HG03139 (cell line): Measurements from ENCODE around the gene SDHAF4.
A peak's percentile ranks its signal among the peaks of the same experiment; 100 is the strongest.
"Not testable (repeated sequence)": the region's sequence is repeated elsewhere in the genome, so short reads cannot be mapped to it uniquely, and the experiment has no call there.

ENCODE experiments used
- ATAC-seq: cut with Tn5 transposase; IDR thresholded peaks from one replicate; pipeline ENCODE4 v1.9.1; 2021; ENCODE audit not compliant: unreplicated experiment

Gene SDHAF4

GRCh38 chr6:70566751-70567382 is at the start of gene SDHAF4:
TSS of gene SDHAF4 (plus strand) at chr6:70566930. CDS start at chr6:70566941, 11 bp downstream.
- peak; percentile 99 for ATAC-seq

- ATAC-seq: no peak
These were observed 48.0 kb upstream of the SDHAF4 start for GRCh38 chr6:70518723-70519122.

- no peak for ATAC-seq
These were observed 46.2 kb upstream of the SDHAF4 start for GRCh38 chr6:70520575-70520974.

GRCh38 chr6:70524721-70525286 is 41.9 kb upstream of the SDHAF4 start:
- no peak for ATAC-seq

DNA sequence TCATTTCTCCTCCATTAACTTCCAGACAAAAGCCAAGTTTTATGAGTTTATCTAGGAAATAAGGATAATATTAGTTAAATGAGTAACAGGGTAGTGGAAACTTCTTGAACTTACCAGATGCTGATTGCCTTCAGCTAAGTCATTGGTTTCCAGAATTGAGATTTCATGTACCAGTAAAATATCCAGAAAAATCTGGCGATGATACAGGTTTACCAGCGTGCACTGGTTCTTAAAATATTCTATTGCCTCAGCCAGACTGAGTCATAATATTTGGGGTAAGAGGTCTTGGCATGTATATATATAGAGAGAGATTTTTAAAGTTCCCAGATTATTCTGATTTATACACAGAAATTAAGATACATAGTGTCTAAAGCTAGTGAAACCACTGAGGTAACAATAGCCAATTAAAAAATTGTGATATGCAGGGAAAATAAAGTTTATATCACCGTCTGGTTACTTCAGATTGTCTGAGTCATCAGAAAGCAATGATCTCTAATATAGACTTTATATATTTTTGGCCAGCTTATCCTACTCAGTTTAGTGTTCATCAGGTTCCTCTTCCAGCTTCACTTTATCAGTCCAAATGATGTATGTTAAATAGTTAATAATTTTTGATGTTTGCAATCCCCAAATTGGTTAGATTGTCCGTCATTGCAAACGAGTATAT is 39.5 kb upstream of the SDHAF4 start:
- no peak for ATAC-seq

- ATAC-seq: no peak
These were observed 36.7 kb upstream of the SDHAF4 start for GRCh38 chr6:70530023-70530422.

DNA sequence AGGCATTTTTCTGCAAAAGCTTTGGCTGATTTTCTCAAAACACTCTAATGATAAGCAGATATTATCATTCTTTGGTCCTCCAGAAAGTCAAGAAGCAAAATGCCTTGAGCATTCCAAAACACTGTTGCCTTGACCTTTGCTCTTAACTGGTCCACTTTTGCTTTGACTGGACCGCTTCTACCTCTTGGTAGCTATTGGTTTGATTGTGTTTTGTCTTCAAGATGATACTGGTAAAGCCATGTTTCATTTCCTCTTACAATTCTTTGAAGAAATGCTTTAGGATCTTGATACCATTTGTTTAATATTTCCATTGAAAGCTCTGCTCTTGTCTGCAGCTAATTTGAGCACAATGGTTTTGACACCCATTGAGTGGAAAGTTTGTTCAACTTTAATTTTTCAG is 35.6 kb upstream of the SDHAF4 start:
- no peak for ATAC-seq

GRCh38 chr6:70537266-70537665 is 29.5 kb upstream of the SDHAF4 start:
- no peak for ATAC-seq

DNA sequence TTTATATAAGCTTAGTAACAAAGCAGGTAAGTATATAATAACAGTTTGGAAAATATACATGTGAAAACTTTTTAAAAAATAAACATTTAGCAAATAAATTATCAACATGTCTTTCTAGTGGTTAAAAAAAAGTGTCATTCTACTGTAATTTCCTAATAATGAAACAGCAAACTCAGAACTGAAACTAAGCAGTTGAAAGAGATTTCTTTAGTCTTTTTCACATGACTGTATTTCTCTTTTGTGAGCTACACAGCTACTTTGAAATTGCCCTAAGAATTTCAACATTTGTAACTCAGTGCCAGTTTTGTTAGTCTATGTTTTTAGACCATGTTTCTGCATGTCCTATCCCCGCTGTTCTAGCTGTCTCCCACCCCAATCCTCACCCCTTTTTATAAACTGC is 28.4 kb upstream of the SDHAF4 start:
- ATAC-seq: peak; percentile 72

DNA sequence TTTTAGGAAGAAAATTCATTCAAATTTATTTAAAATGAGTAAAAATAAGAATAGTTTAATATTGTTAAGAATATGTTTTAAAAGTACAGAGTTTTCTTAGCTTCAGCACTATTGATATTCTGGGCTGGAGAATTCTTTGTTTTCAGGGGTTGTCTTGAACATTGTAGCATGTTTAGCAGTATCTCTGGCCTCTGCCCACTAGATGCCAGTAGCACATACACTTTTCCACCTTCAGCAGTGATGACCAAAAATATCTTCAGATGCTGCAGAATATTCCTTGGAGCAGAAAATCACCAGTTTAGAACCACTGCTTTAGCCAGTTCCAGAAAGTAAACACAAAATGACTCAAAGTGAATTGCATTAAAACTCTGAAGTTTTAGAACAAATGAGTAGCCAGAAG is 19.4 kb upstream of the SDHAF4 start:
- ATAC-seq: no peak

DNA sequence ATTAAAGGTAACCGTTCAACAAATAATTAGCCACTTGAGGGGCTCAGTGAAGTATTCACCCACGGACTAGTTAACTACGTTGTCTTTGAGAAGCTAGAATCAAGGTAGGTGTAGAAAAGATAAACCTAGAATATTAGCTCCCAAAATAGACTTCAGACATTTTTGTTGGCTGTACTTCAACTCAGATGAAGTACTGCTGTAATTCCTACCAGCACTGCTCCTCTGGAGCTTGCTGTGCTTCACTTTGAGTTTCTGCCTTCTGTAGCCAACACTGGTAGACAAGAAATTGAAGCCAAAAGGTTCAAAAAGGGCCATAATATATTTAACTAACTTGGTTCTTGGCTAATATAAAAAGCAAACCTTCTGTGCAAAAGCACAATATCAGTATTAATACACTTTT is 18.8 kb upstream of the SDHAF4 start:
- ATAC-seq: no peak

DNA sequence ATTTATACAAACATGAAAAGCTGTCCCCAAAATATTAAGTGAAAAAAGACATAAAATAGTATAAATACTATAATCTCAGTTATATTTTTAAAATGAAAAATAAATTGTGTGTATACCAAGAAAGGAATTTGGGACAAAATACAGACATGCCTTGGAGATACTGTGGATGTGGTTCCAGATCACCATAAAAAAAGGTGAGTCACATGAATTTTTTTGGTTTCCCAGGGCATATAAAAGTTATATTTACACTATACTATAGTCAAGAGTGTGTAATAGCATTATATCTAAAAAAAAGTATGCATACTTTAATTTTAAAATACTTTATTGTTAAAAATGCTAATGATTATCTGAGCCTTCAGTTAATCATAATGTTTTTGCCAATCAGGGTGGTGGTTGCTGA is 17.4 kb upstream of the SDHAF4 start:
- ATAC-seq: no peak

DNA sequence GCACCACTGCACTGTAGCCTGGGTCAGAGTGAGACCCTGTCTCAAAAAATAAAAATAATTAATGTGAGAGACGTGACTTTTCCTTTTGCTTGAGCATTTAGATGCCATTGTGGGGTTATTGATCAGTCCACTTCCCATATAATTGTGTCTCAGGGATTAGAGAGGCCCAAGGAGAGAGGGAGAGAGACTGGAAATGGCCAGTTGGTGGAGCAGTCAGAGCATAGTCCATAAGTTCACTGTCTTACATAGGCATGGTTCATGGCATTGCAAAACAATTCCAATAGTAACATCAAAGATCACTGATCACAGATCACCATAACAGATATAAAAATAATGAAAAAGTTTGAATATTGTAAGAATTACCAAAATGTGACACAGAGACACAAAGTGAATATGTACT is 15.2 kb upstream of the SDHAF4 start:
- ATAC-seq: no peak

- ATAC-seq: not testable (repeated sequence)
These were observed 14.3 kb upstream of the SDHAF4 start for GRCh38 chr6:70552286-70552940.

- ATAC-seq: no peak
These were observed 13.8 kb upstream of the SDHAF4 start for GRCh38 chr6:70552974-70553373.

GRCh38 chr6:70557998-70558397 is 8.7 kb upstream of the SDHAF4 start:
- no peak for ATAC-seq

- not testable (repeated sequence) for ATAC-seq
These were observed 4.3 kb upstream of the SDHAF4 start for GRCh38 chr6:70562401-70562800.

DNA sequence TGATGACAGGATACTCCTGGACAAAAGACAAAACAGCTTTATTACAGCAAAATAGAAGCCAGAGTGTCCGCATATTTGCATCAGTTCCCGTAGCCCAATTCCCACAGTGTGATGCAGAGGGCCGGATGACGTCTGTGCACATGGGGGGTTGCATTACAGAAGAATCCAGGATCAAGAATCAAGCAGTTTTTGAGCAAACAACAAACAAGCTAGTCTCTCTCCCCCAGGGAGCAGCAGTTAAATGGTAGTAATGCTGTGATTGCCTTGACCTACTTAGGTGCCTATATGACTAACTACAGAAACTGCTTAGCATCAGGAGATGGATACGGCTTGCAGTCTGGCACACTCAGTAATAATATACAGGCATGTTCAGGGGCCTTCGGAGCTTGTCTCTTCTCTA is 3.2 kb upstream of the SDHAF4 start:
- ATAC-seq: no peak

DNA sequence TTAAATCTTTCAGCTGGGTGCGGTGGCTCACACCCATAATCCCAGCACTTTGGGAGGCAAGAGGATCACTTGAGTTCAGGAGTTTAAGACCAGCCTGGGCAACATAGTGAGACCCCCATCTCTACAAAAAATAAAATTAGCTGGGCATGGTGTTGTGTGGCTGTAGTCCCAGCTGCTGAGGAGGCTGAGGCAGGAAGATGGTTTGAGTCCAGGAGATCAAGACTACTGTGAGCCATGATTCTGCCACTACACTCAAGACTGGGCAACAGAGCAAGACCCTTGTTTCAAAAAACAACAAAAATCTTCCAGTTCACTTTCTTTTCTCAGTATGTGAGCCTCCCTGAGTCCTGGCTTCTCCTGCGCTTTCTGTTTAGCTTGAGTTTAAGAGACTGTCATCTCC is 7.9 kb downstream of the SDHAF4 start:
- ATAC-seq: no peak

- no peak for ATAC-seq
These were observed 9.3 kb downstream of the SDHAF4 start for GRCh38 chr6:70575899-70576495.

DNA sequence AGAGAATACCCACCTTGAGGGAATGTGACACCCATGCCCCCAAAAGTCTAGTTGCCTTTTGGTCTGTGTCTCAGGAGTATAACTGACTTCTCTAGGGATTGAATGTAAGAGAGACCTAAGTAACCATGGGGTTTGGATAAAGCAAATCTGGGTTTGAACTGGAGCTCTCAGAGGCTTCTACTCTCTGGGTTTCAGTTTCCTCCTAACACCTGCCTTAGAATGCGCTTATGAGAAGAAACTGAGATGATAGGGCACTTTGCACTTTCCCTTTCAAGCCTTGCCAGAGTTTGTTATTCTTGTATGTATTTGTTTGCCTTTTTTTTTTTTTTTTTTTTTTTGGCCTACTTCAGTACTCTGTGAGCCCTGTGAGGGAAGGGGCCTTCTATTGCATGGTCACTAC is 19.4 kb downstream of the SDHAF4 start:
- ATAC-seq: peak; percentile 86

DNA sequence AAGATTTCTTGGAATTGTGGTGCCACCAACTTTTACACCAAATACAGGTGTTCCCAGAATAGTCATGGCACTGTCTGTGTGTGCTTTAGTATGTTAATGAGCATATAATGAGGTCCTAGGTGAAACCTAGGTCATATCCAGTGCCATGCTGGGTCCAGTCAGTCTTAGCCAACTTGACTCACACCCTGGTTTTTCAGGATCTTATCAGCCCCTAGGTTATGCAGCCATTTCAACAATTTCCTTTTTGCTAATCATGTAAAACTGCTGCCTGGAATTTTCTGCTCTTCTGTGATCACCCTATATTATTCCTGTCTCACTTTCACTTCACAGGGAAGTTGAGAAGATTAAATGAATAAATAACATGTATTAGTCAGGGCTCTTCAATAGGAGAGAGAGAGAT is 23.7 kb downstream of the SDHAF4 start:
- ATAC-seq: no peak
